AG04450 (cell line): Measurements from ENCODE around the gene HSPA1L. TPM values are rescaled to one million over a fixed set of nuclear protein-coding genes. Genes with fewer than 3 reads are reported as not detected.

Source experiments
- CTCF ChIA-PET: fragments of 300-600, 350-600 bp; formaldehyde crosslinking; extraction: SDS; loops from one replicate; lab custom pipeline; 2022; ENCODE audit warnings: antibody characterized with exemption, inconsistent platforms; lab: Charles Lee
- POLR2A ChIA-PET: fragments of 350-600 bp; formaldehyde crosslinking; extraction: SDS; loops from one replicate; lab custom pipeline; 2021; ENCODE audit warnings: antibody characterized with exemption, inconsistent platforms; lab: Yijun Ruan, JAX
- DNase-seq: peaks from one replicate; pipeline ENCODE4 v3.0.0-alpha.2; 2011; ENCODE audit warnings: low read depth, low spot score
- H3K27ac ChIP-seq: one replicate; pipeline ENCODE4 v1.5.1; 2012; ENCODE audit warnings: low read depth, low read length, control low read depth
- H3K27me3 ChIP-seq: one replicate; pipeline ENCODE4 v1.6.0; 2012; ENCODE audit warnings: low read length; ENCODE audit not compliant: control insufficient read depth, insufficient read depth
- H3K4me3 ChIP-seq: 2 replicates; pipeline ENCODE4 v1.5.1; 2011; ENCODE audit warnings: mild to moderate bottlenecking, low read depth, low read length, control low read depth
- H3K9me3 ChIP-seq: 2 replicates; pipeline ENCODE4 v1.5.1; 2012; ENCODE audit warnings: low read length; ENCODE audit not compliant: control insufficient read depth, insufficient read depth
- polyA plus RNA-seq: library from polyadenylated mRNA; depleted of rRNA; stranded (reverse); fragments of >200 nt; gene quantifications from 2 replicates; pipeline ENCODE4 v1.2.3, GENCODE V29; 2011
- TF ChIP-seq, protein P1 (sequence below): IDR thresholded peaks from 2 replicates; pipeline ENCODE4 v1.5.1; 2011; ENCODE audit warnings: low read depth, low read length, control low read depth, inconsistent platforms

Gene HSPA1L
- polyA plus RNA-seq, 1 experiment: 1.2 TPM

DNA sequence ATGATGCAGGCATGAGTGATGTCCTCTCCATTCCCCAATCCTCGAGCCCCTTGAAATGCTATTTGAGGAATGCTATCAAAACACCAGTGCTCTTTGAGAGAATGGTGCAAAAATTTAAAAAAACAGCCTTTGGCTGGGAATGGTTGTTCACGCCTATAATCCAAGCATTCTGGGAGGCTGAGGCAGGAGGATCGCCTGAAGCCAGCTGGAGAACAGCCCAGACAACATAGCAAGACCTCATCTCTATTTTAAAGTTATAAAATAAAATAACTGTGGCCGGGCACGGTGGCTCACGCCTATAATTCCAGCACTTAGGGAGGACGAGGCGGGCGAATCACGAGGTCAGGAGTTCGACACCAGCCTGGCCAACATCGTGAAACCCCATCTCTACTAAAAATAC lies 15.3 kb downstream of the HSPA1L start:
- Histone ChIP-seq H3K9me3 (no peaks in the 10 kb centered on the region), H3K27me3 (no peaks in the 10 kb centered on the region), H3K4me3 (no peak overlapping the region), H3K27ac (no peak overlapping the region)
- TF ChIP-seq, protein P1, sequence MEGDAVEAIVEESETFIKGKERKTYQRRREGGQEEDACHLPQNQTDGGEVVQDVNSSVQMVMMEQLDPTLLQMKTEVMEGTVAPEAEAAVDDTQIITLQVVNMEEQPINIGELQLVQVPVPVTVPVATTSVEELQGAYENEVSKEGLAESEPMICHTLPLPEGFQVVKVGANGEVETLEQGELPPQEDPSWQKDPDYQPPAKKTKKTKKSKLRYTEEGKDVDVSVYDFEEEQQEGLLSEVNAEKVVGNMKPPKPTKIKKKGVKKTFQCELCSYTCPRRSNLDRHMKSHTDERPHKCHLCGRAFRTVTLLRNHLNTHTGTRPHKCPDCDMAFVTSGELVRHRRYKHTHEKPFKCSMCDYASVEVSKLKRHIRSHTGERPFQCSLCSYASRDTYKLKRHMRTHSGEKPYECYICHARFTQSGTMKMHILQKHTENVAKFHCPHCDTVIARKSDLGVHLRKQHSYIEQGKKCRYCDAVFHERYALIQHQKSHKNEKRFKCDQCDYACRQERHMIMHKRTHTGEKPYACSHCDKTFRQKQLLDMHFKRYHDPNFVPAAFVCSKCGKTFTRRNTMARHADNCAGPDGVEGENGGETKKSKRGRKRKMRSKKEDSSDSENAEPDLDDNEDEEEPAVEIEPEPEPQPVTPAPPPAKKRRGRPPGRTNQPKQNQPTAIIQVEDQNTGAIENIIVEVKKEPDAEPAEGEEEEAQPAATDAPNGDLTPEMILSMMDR: no peak
- no peak for DNase-seq
- CTCF ChIA-PET: interaction anchor here (2.1 kb wide), 1 partner anchor 8 kb away, joined by 10 read pairs; no protein-coding TSS in a partner anchor
- POLR2A ChIA-PET: no interaction called here

DNA sequence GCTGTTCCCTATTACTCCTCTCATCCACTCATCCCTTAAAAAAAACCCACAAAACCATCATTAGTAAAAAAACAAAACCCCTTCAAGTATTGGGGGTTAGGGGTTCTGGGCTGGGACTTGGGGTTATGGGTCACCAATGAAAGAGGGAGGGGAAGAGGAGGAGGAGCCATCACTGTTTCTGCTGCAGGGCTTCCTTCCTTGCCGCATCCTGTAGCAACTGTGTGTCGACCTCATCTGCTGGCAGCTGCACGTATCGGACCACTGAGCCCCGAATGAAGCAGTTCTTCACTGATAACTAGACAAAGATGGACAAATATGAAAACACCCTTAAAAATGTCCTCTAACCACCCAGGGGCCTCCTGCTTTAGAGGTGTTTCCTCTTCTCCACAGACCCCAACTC lies 17.5 kb downstream of the HSPA1L start:
- Histone ChIP-seq H3K9me3 (no peaks in the 10 kb centered on the region), H3K27ac (no peak overlapping the region), H3K27me3 (no peaks in the 10 kb centered on the region), H3K4me3 (no peak overlapping the region)
- POLR2A ChIA-PET: interaction anchor here (1.4 kb wide), 1 partner anchor 18 kb away, joined by 3 read pairs; the partner anchor contains the start of genes HSPA1A and HSPA1L
- TF ChIP-seq, protein P1: no peak
- no peak for DNase-seq
- CTCF ChIA-PET: no interaction called here

DNA sequence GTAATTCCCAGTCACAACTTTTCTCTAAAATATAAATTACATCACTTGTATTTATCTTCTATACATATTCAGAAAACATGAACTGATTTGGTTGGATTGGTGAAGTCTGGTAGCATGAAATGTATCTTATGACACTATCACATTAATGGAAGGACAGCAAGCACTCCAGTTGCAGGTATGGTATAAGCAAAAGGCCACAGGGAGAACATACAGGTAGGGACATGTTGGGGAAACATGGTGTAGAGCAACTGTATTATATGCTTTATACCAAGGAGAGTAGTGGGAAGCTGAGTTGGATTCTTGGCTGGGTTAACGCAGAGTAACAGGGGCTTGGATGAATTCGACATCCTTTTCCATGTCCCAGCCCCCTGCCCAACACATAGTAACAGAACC lies 18.1 kb downstream of the HSPA1L start:
- CTCF ChIA-PET: interaction anchor here (0.6 to 2.3 kb wide), 3 partner anchors 9 to 49 kb away, joined by 3 to 25 read pairs (median 5); partner anchors contain the start of gene LSM2
- Histone ChIP-seq H3K4me3 (no peak overlapping the region), H3K27ac (no peak overlapping the region), H3K9me3 (no peaks in the 10 kb centered on the region), H3K27me3 (no peaks in the 10 kb centered on the region)
- POLR2A ChIA-PET: interaction anchor here (1.4 to 2.9 kb wide), 3 partner anchors 17 to 31 kb away, joined by 3 to 27 read pairs (median 5); partner anchors contain the start of genes HSPA1A, HSPA1B and HSPA1L
- TF ChIP-seq, protein P1: no peak
- DNase-seq: no peak

DNA sequence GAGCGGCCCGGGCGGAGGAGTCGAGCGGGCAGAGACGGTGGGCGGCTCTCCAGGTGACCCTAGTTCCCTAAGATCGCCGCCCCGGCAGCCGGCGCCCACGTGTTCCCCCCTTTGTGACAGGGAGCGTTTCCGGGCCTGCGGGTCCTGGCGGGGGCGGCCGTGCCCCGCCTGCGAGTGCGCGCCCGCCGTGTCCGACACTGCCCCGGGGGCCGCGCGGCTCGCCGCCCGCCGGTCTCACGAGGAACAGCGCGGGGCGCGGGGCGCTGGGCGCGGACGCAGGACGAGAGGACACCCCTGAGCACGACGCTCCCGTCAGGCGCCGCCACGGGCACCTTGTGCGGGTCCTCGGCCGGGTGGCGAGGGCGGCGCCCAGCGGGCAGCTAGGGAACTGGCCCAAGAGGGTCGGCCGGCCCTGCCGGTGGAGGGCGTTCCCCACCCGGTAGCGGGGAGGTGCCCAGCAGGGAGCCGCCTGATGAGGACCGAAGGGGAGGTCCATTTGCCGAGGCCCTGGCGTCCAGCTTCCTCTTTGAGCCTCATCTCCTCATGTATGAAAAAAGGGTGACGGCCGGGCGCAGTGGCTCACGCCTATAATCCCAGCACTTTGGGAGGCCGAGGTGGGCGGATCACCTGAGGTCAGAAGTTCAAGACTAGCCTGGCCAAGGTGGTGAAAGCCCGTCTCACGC lies 19.3 kb downstream of the HSPA1L start, which contains the start of gene VARS1:
TSS of gene VARS1 (minus strand) at position 137 of the 683 bp plus-strand sequence. CDS start 535 bp downstream, outside the sequence.
- CTCF ChIA-PET: interaction anchor here (0.7 to 2.3 kb wide), 13 partner anchors 9 to 259 kb away, joined by 3 to 25 read pairs (median 3); partner anchors contain the start of genes LSM2 and LY6G6D
- peak; percentile 62 for DNase-seq

More for the DNA sequence above, 19.3 kb downstream of the HSPA1L start, which contains the start of gene VARS1:
- Histone ChIP-seq H3K27ac (peak within 1 kb of the TSS; percentile 77), H3K9me3 (no peaks in the 10 kb centered on the region), H3K4me3 (peak within 1 kb of the TSS; percentile 84), H3K27me3 (no peaks in the 10 kb centered on the region)
- TF ChIP-seq, protein P1: peak; percentile 72
- POLR2A ChIA-PET: interaction anchor here (0.6 to 2.9 kb wide), 9 partner anchors 11 to 66 kb away, joined by 4 to 27 read pairs (median 5); partner anchors contain the start of genes HSPA1A, HSPA1B, HSPA1L and LSM2
